Cardiac muscle cell (in vitro differentiated cells and primary cell): Measurements from ENCODE around the gene MARCHF3. TPM values are rescaled to one million over a fixed set of nuclear protein-coding genes. Genes with fewer than 3 reads are reported as not detected.

Experiments used
- DNase-seq, 2 donors: peaks; one replicate each; pipeline versions ENCODE4 v3.0.0 to v3.0.0-alpha.2; 2010 to 2017; ENCODE audit warnings: low read depth in 1 of 2, low spot score in 1 of 2
- H3K27ac ChIP-seq: fragments of 200-600 bp; sonication (generic); 2 replicates; pipeline ENCODE4 v1.5.1; 2016
- H3K27me3 ChIP-seq: fragments of 200-600 bp; sonication (generic); 2 replicates; pipeline ENCODE4 v1.6.0; 2016; ENCODE audit warnings: control low read depth
- H3K36me3 ChIP-seq: fragments of 200-600 bp; sonication (generic); 2 replicates; pipeline ENCODE4 v1.5.1; 2016; ENCODE audit warnings: control low read depth
- H3K4me1 ChIP-seq: fragments of 200-600 bp; sonication (generic); 2 replicates; pipeline ENCODE4 v1.8.1; 2017; ENCODE audit warnings: low read depth, mild to moderate bottlenecking, mixed run types
- H3K4me3 ChIP-seq: fragments of 200-600 bp; sonication (generic); 2 replicates; pipeline ENCODE4 v1.5.1; 2016; ENCODE audit warnings: mild to moderate bottlenecking
- H3K9me3 ChIP-seq: fragments of 200-600 bp; sonication (generic); 2 replicates; pipeline ENCODE4 v1.5.1; 2017; ENCODE audit warnings: low read depth, mild to moderate bottlenecking, control low read depth
- CTCF ChIP-seq: IDR thresholded peaks from 2 replicates; pipeline ENCODE4 v1.5.1; 2012; ENCODE audit warnings: low read depth, mild to moderate bottlenecking, low read length
- polyA plus RNA-seq: library from polyadenylated mRNA; unstranded; fragments of >200 nt; fragmentation: Nextera tagmentation; extraction: Ambion mirVana; gene quantifications from 2 replicates; pipeline ENCODE4 v1.2.1, GENCODE V29; 2016
- total RNA-seq: library from RNA; depleted of rRNA; stranded (reverse); fragments of >200 nt; gene quantifications from 2 replicates; pipeline ENCODE4 v1.2.3, GENCODE V29; 2016

Gene MARCHF3
- total and polyA plus RNA-seq, 2 experiments from 2014 or later: 5.2 to 32.3 TPM

- TF ChIP-seq CTCF: no peak
- Histone ChIP-seq H3K4me3 (no peak overlapping the region), H3K27me3 (no peaks in the 10 kb centered on the region), H3K4me1 (peaks cover 51% of the 10 kb centered on the region), H3K27ac (no peak overlapping the region), H3K9me3 (no peaks in the 10 kb centered on the region), H3K36me3 (no peaks in the 10 kb centered on the region)
- no peak for DNase-seq
Observed at GRCh38 chr5:126918615-126918957, 111.8 kb downstream of the MARCHF3 start.

- no peaks in the 10 kb centered on the region for H3K27me3 ChIP-seq
- no peak overlapping the region for H3K27ac ChIP-seq
- no peak for TF ChIP-seq CTCF
- no peaks in the 10 kb centered on the region for H3K9me3 ChIP-seq
- peaks cover 54% of the 10 kb centered on the region for H3K4me1 ChIP-seq
- no peak overlapping the region for H3K4me3 ChIP-seq
- H3K36me3 ChIP-seq: no peaks in the 10 kb centered on the region
- DNase-seq: peak in 1 of 2 donors; percentile 15
Observed at GRCh38 chr5:126917918-126918614, 112.3 kb downstream of the MARCHF3 start.

GRCh38 chr5:126915496-126915895 is 114.9 kb downstream of the MARCHF3 start:
- Histone ChIP-seq H3K4me1 (peaks cover 40% of the 10 kb centered on the region), H3K4me3 (no peak overlapping the region), H3K36me3 (no peaks in the 10 kb centered on the region), H3K9me3 (no peaks in the 10 kb centered on the region), H3K27ac (peak overlapping the region; percentile 50), H3K27me3 (no peaks in the 10 kb centered on the region)
- DNase-seq: no peak
- TF ChIP-seq CTCF: no peak

GRCh38 chr5:126914801-126915436 is 115.4 kb downstream of the MARCHF3 start:
- Histone ChIP-seq H3K27me3 (no peaks in the 10 kb centered on the region), H3K36me3 (no peaks in the 10 kb centered on the region), H3K4me1 (peaks cover 34% of the 10 kb centered on the region), H3K9me3 (no peaks in the 10 kb centered on the region), H3K27ac (peak overlapping the region; percentile 50), H3K4me3 (no peak overlapping the region)
- no peak for TF ChIP-seq CTCF
- DNase-seq: peak in 1 of 2 donors; percentile 70

GRCh38 chr5:126912616-126913200 is 117.7 kb downstream of the MARCHF3 start:
- TF ChIP-seq CTCF: no peak
- Histone ChIP-seq H3K4me1 (peaks cover 22% of the 10 kb centered on the region), H3K27me3 (no peaks in the 10 kb centered on the region), H3K4me3 (no peak overlapping the region), H3K36me3 (no peaks in the 10 kb centered on the region), H3K9me3 (no peaks in the 10 kb centered on the region), H3K27ac (no peak overlapping the region)
- DNase-seq: no peak
